Left forelimb (tissue), 1 donor: ENCODE results near the gene C15orf61.

Source experiments
- DNase-seq: peaks from one replicate; pipeline ENCODE4 v3.0.0-alpha.2; 2018; ENCODE audit warnings: low spot score

The C15orf61 gene

DNA sequence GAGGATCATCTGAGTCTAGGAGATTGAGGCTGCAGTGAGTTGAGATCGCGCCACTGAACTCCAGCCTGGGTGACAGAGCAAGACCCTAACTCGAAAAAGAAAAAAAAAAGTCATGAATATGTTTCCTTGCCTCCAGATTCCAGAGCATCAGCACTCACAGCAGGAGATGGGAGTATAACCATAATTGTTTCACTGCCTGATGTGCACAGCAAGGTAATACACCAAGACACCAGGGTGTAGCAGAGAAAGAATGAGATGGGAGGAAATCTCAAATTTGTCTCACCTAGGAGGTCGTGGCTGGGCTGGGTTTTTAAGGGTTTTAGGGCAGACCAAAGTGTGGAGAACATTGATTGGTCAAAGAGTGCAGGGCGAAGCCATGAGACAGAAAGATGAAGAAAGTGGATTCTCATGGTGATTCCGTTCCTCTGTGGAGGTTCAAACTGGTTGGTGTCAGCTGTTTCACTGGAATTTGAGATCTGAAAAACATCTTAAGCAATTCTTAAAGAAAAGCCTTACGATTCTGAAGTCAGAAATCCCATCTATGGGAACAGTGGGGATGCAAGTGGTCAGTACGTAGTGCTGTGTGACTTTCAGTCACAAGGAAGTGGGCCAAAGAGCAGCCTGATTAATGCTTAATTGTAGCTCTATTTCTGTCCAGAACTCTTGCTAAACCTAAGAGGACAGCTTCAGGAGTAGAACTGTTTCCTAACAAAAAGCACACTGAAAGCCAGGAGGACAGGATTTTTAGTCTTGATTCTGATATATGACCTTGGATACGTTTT is 7.8 kb upstream of the C15orf61 start:
- DNase-seq: no peak

- DNase-seq: no peak
Observed at GRCh38 chr15:67515090-67515489, 5.8 kb upstream of the C15orf61 start.

- no peak for DNase-seq
Observed at GRCh38 chr15:67515557-67515956, 5.4 kb upstream of the C15orf61 start.

GRCh38 chr15:67520321-67521028 is 456 bp upstream of the C15orf61 start:
- no peak for DNase-seq

DNA sequence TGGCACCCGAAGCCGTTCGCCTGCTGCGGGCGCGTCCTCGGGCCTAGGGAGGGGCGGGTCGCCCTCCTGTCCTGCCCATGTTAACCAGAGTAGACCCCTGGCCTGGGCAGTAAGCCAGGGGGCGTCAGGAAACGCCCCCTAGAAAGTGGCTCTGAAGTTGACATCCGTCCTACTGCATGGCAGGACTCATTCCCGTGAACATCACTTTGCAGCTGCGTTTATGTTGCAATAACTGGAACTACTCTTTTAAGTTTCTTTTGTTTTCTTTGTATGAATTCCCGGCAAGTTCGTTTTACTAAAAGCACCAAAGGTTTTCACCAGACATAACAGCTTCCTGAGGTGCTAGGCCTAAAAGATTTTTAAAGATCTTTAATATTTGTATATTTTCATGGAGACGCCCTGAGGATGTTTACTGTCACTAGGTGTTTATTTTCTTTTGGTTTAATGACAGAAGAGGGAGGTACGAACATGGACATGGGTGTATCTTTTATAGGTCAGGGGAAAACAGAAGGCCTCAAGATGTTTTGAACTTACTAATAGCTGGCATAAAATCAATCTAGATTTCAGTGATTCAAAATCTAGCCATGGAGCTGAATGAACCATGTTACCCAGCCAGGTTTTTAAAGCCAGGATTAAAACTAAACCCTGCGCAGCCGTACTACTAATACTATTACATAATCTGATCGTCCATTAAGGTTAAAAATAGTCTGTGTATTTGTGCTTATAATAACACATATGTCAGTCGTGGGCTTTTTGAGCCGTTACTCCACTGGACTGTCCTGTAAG is 1.0 kb downstream of the C15orf61 start:
- no peak for DNase-seq

DNA sequence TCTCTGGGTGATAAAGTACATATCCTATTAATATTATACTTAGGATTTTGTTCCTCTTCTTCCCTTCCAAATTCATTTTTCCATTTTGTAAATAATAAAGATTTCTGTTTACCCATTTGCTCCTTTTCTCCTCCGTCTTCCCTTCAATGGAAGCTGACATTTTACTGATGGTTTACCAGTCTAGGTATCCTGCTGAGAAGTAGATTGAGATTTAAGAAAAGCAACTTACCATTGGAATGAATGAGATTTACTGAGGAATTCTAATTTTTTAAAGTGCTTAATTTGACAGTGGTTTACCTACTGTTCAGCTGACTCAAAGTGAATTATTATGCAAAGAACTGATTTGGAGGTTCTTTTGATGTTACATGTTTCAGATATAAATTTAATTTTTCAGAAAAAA is 2.4 kb downstream of the C15orf61 start:
- DNase-seq: no peak

GRCh38 chr15:67524235-67524634 is 3.3 kb downstream of the C15orf61 start:
- DNase-seq: no peak

DNA sequence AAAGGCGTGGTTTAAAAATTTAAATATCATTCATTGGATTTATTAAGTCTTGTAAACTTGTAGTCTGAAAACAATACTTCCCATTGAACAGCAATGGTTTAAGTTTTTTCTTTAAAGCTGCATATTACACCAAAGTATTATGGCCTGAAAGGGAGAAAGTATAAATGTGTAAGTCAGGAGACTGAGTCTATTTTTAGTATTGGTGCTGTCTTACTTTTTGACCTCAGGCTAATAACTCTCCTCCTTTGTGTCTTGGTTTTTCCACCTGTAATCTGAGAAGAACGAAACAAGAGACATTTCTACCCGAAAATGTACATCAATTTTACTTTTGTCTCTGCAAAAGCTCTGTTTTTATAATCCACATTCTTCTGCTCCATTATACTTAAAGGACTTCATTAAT is 7.6 kb downstream of the C15orf61 start:
- no peak for DNase-seq

DNA sequence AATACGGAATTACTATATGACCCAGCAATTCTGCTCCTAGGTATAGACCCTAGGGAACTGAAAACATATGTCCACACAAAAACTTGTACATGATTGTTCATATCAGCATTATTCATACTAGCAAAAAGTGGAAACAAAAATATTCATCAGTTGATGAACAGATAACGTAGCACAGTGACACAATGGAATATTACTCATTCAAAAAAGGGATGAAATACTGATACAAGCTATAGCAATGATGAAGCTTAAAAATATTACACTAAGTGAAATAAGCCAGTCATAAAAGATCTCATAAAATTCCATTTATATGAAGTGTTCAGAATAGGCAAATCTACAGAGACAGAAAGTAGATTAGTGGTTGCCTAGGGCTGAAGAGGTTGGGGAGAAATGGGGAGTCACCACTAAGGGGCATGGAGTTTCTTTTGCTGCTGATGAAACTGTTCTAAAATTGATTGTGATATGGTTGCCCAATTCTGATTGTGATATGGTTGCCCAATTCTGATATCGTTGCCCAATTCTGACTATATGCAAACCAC is 10.5 kb downstream of the C15orf61 start:
- no peak for DNase-seq

- no peak for DNase-seq
Observed at GRCh38 chr15:67533873-67534272, 12.9 kb downstream of the C15orf61 start.

DNA sequence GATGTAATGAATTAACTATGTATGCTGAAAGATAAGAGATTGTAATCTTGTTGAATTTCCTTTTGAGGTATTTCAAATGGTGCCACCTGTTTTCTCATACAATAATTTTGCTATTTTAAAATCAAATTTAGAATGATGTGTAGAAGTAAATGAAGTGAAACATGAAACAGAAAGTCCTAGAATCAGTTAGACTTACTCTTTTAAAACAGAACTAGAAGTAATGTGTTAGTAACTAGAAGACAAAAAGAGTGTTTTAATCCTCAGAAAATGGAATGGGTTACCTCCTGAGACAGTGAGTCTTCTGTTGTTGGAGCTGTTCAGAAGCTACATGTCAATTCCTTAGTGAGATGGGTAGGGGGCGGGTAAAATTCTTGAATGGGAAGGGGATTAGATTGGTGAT is 13.4 kb downstream of the C15orf61 start:
- DNase-seq: no peak

DNA sequence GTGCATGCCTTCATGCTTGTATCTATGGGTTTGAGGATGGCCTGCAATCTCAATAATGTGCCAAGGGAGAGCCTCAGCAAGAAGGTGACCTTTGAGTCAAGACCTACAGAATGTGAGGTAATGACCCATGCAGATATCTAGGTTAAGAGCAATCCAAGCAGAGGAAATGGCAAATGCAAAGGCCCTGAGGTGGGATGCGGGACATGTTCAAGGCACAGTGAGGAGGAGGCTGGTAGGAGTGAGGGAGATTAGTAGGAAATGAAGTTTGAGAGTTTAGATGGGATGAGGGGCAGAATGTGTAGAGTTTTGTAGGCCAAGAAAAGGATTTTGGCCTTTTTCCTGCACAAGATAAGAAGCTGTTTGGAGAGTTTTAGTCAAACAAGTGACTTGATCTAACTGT is 16.8 kb downstream of the C15orf61 start:
- DNase-seq: no peak

GRCh38 chr15:67542420-67543347 is 21.8 kb downstream of the C15orf61 start, which contains the start of gene MAP2K5:
Gene MAP2K5, plus strand, starts transcription at chr15:67542703. Its CDS starts 633 bp downstream, at chr15:67543336.
- DNase-seq: peak; percentile 90

GRCh38 chr15:67543348-67543718 is 22.4 kb downstream of the C15orf61 start:
- DNase-seq: no peak

GRCh38 chr15:67544475-67544874 is 23.5 kb downstream of the C15orf61 start:
- DNase-seq: no peak

DNA sequence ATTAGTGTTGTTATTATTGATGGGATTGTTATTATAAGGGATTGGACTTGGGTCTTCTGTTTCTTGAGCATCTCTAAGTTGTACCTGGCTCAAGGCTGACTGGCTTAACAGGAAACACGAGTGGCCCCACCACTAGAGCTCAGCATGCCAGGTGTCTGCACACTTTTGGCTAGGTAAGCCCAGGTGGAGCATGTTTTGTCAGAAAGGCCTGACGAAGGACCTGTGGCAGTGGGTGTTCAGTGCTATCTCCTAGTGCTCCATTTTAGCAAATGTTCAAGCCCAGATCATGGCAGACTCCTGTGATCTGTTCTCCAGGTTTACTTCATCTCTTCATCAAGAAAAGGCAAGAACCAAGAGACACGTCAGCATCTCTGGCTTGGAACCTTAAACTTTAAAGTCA is 24.9 kb downstream of the C15orf61 start:
- DNase-seq: no peak

- no peak for DNase-seq
Observed at GRCh38 chr15:67547064-67547463, 26.1 kb downstream of the C15orf61 start.

DNA sequence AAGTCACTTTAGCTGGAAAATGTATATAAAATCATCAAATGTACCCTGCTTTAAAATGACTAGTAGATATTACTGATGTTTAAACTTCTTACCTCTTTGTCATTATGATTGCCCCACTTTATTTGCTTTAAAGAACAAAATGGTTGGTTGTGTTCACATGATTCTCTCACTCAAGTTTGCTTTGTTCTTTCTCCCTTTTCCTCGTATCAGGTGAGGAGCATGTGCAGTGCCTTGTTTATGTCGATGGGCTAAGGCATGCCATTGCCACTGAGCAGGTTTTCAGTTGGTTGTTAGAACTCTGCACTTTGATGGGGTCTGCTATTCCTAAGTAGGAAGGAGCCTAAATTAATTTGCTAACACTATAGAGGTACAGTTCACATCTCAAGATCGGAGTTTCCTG is 26.9 kb downstream of the C15orf61 start:
- DNase-seq: no peak

GRCh38 chr15:67548236-67548852 is 27.4 kb downstream of the C15orf61 start:
- DNase-seq: no peak

DNA sequence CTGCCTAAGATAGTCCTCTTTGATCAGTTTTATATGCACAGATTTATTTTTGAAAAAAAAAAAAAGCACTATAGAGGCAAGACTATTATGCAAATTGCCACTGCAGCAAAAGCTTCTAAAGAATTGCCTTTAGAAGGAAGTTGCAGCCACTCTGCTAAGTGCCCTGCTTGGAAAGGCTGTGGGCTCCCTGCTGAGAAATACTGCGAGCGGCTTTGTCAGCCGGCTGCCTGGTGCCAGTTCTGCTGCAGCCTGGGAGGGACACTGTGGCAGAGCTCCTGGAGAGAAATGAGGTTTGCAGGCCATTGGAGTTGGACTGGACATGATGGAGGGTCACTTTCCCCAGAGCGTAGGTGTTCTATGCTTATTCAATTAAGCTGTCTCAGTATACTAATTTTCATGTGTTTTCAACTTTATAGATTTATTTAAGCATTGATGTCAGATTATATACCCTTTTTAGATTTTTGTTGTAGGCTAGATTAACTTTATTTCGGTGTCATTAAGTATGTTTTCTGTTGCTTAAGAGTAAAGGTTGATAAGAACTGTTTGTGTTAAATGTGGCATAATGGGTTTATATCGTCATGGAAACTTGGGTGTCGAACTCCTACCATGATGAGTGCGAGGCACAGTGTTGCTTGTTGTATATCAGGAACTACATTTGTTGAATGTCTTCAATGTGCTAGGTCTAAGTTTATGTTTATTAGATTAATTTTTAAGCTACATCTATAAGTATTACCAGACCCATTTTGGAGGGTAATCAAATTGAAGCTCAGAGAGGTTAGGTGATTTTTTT is 28.1 kb downstream of the C15orf61 start:
- no peak for DNase-seq
